Activated CD4-positive, alpha-beta T cell treated with anti-CD3 and anti-CD28 coated beads for 36 hours (primary cell): Measurements from ENCODE around the gene NPNT. TPM values are rescaled to one million over a fixed set of nuclear protein-coding genes. Genes with fewer than 3 reads are reported as not detected.

Experiments used
- ATAC-seq: fragments of 200-7000 bp; cut with Tn5 transposase; one replicate; pipeline ENCODE4 v1.10.0; 2021; ENCODE audit warnings: mild to moderate bottlenecking, moderate library complexity
- CTCF ChIA-PET: fragments of 350-600 bp; sonication (Branson Sonifier 250); formaldehyde crosslinking; loops from one replicate; lab custom pipeline; 2021; ENCODE audit warnings: antibody characterized with exemption; lab: Charles Lee
- POLR2A ChIA-PET: fragments of 350-600 bp; sonication (Branson Sonifier 250); formaldehyde crosslinking; loops from one replicate; lab custom pipeline; 2021; ENCODE audit warnings: antibody characterized with exemption, inconsistent platforms; lab: Charles Lee
- DNase-seq: peaks from one replicate; pipeline ENCODE4 v3.0.0-alpha.2; 2020
- H3K27ac Mint-ChIP-seq: one replicate; pipeline ENCODE4 v1.8.0; 2021; ENCODE audit warnings: mixed read lengths
- H3K27me3 Mint-ChIP-seq: one replicate; pipeline ENCODE4 v1.8.0; 2021; ENCODE audit warnings: mixed read lengths
- H3K36me3 Mint-ChIP-seq: one replicate; pipeline ENCODE4 v1.8.0; 2021; ENCODE audit warnings: low read depth, mixed read lengths
- H3K4me1 Mint-ChIP-seq: one replicate; pipeline ENCODE4 v1.8.0; 2021; ENCODE audit warnings: mixed read lengths
- H3K4me3 Mint-ChIP-seq: one replicate; pipeline ENCODE4 v1.8.0; 2021; ENCODE audit warnings: mild to moderate bottlenecking, moderate library complexity, mixed read lengths
- H3K9me3 Mint-ChIP-seq: one replicate; pipeline ENCODE4 v1.8.0; 2021; ENCODE audit warnings: low read depth, mixed read lengths
- intact Hi-C, 2 experiments: fragments of 100-400 bp; cut with DNase I in 1 of 2; cut with micrococcal nuclease in 1 of 2; formaldehyde crosslinking; loops; one replicate each; pipeline versions ENCODE4 v1.14.2 to v1.15.1; 2022 to 2024; cut with DNase I, micrococcal nuclease
- total RNA-seq, 2 experiments: library from RNA; stranded (reverse); gene quantifications; one replicate each; pipeline ENCODE4 v1.2.3, GENCODE V29; 2021

Gene NPNT
- total RNA-seq, 2 experiments from 2014 or later, result not detected

- no peaks in the 10 kb centered on the region for H3K27me3 Mint-ChIP-seq
- no peak overlapping the region for H3K4me3 Mint-ChIP-seq
- intact Hi-C loops, result no loop called here
These were observed 103.1 kb downstream of the NPNT start for GRCh38 chr4:105998171-105999063.

GRCh38 chr4:106002994-106003393 is 107.7 kb downstream of the NPNT start:
- intact Hi-C loops, result no loop called here
- Mint-ChIP-seq H3K27ac (no peak overlapping the region), H3K4me1 (no peaks in the 10 kb centered on the region), H3K9me3 (no peaks in the 10 kb centered on the region), H3K27me3 (no peaks in the 10 kb centered on the region), H3K36me3 (no peaks in the 10 kb centered on the region), H3K4me3 (no peak overlapping the region)
- DNase-seq (no peak), ATAC-seq (no peak)
- POLR2A ChIA-PET, result no interaction called here
- CTCF ChIA-PET, result no interaction called here

More at GRCh38 chr4:105998171-105999063, 103.1 kb downstream of the NPNT start:
- Mint-ChIP-seq H3K9me3 (no peaks in the 10 kb centered on the region), H3K36me3 (no peaks in the 10 kb centered on the region), H3K27ac (no peak overlapping the region), H3K4me1 (no peaks in the 10 kb centered on the region)
- CTCF ChIA-PET, result no interaction called here
- ATAC-seq, result no peak
- POLR2A ChIA-PET, result no interaction called here
- DNase-seq, result no peak

- Mint-ChIP-seq H3K4me3 (no peak overlapping the region), H3K27ac (no peak overlapping the region), H3K27me3 (no peaks in the 10 kb centered on the region), H3K9me3 (peaks cover 35% of the 10 kb centered on the region), H3K36me3 (no peaks in the 10 kb centered on the region), H3K4me1 (no peaks in the 10 kb centered on the region)
- DNase-seq, result no peak
- intact Hi-C loops, result no loop called here
- ChIA-PET POLR2A (no interaction called here), CTCF (no interaction called here)
- no peak for ATAC-seq
These were observed 115.5 kb downstream of the NPNT start for GRCh38 chr4:106010761-106011160.

GRCh38 chr4:106011387-106011786 is 116.1 kb downstream of the NPNT start:
- intact Hi-C loops, result no loop called here
- H3K27me3 Mint-ChIP-seq, result no peaks in the 10 kb centered on the region
- ATAC-seq (no peak), DNase-seq (no peak)
- POLR2A ChIA-PET, result no interaction called here
- CTCF ChIA-PET, result interaction anchor here (0.8 kb wide), 1 partner anchor 201 kb away, joined by 3 read pairs; no protein-coding TSS in a partner anchor
- peaks cover 35% of the 10 kb centered on the region for H3K9me3 Mint-ChIP-seq
- no peaks in the 10 kb centered on the region for H3K4me1 Mint-ChIP-seq
- H3K27ac Mint-ChIP-seq, result no peak overlapping the region
- no peak overlapping the region for H3K4me3 Mint-ChIP-seq
- no peaks in the 10 kb centered on the region for H3K36me3 Mint-ChIP-seq

- intact Hi-C loops, result no loop called here
- ATAC-seq (no peak), DNase-seq (no peak)
- Mint-ChIP-seq H3K4me1 (no peaks in the 10 kb centered on the region), H3K4me3 (no peak overlapping the region), H3K36me3 (no peaks in the 10 kb centered on the region), H3K27me3 (no peaks in the 10 kb centered on the region), H3K9me3 (peaks cover 15% of the 10 kb centered on the region), H3K27ac (no peak overlapping the region)
- ChIA-PET POLR2A (no interaction called here), CTCF (no interaction called here)
These were observed 122.7 kb downstream of the NPNT start for GRCh38 chr4:106017975-106018374.

GRCh38 chr4:106019771-106020170 is 124.5 kb downstream of the NPNT start:
- no peak for DNase-seq
- Mint-ChIP-seq H3K4me1 (no peaks in the 10 kb centered on the region), H3K27me3 (no peaks in the 10 kb centered on the region), H3K9me3 (peaks cover 4% of the 10 kb centered on the region), H3K27ac (no peak overlapping the region), H3K4me3 (no peak overlapping the region), H3K36me3 (no peaks in the 10 kb centered on the region)
- CTCF ChIA-PET, result no interaction called here
- POLR2A ChIA-PET, result no interaction called here
- intact Hi-C loops, result no loop called here
- no peak for ATAC-seq

Other genes starting within 250 kb of the NPNT start
- 10 to 100 TPM; 20.2 to 28.4 TPM for gene INTS12, start 186.8 kb upstream of the NPNT start, total RNA-seq
- 10 to 100 TPM; 16.1 to 16.3 TPM for gene GSTCD, start 186.7 kb upstream of the NPNT start, total RNA-seq